ENCODE results near the gene CEP112. TPM values are rescaled to one million over a fixed set of nuclear protein-coding genes. Genes with fewer than 3 reads are reported as not detected.

Gene CEP112
- polyA plus RNA-seq, 3 donors: 7.6 to 20.1 (median 12.7) TPM

DNA sequence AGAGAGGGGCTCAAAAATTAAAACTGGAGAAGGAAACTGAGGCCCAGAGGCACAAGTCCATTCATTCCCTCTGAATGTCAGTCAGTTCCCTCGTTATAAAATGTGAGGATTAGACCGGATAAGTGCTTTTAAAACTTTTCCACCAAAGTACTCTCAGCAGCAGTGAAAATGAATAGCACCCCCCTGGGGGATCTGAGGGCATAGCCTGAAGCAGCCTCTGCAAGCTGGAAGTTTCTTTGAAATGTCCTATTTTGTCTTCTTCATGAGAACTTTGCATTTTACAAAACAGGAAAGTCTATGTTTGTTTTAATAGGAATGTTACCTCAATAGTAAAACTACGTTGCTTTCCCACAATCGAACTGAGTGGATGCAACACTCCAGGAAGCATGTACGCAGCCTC is 273.0 kb downstream of the CEP112 start:
- WGBS, 3 donors: 51 to 71% (median 57%) methylated on average over 5 of the region's 5 CpGs
- no peak overlapping the region for H3K27ac ChIP-seq (ENCODE audit: low read depth, low read length)

DNA sequence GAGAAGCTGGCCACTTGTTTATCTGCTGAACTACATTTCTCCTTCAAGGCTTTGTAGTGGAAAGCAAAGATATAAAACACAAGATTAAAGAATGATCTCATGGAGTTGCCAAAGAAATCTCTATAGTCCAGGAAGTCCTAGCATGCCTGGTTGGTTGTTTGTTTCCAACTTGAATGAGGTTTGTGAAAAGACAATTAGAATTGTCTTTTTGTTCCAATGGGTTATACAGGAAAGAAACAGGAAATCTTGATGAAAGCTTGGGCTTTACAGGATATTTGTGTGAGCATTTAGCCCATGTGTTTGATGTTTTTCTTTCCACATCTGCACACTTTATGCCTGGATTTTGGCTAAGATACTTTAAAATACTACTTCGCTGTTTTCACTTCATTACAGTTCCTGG is 273.4 kb downstream of the CEP112 start:
- WGBS, 3 donors: 45 to 80% (median 57%) methylated on average over 1 of the region's 1 CpG

DNA sequence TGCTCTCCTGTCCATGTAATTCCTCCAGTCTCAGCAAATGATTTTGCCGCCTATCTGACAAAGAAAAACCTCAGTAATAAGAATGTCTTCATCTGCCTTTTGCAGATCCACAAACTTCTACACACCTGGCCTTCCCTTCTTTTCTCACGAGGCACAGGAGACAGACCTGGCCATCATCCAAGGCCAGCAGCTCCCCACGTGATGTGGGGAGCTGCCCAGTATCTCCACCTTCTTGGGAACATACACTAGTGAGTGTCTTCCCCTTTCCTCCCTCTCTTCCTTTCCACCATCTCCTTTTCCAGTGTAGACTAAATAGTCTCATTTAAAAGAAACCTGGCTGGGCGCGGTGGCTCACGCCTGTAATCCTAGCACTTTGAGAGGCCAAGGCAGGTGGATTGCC is 274.4 kb downstream of the CEP112 start:
- 78 to 89% (median 82%) methylated on average over 6 of the region's 6 CpGs for WGBS, 3 donors
- no peak overlapping the region for H3K27ac ChIP-seq (ENCODE audit: low read depth, low read length)

More for the DNA sequence above, 273.4 kb downstream of the CEP112 start:
- no peak overlapping the region for H3K27ac ChIP-seq (ENCODE audit: low read depth, low read length)

DNA sequence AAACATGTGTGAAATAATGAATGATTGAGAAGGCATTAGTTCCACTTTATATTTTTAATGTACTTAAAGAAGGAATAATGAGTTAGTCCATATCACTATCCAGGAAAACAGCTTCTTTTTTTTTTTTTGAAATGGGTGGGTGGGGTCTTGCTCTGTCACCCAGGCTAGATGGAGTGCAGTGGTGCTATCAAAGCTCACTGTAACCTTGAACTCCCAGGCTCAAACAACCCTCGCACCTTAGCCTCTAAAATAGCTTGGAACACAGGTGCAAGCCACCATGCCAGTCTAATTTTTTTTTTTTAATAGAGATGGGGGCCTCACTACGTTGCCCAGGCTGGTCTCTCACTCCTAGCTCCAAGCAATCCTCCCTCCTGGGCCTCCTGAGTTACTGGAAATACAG is 275.5 kb downstream of the CEP112 start:
- 90 to 93% (median 92%) methylated on average over 2 of the region's 2 CpGs for WGBS, 3 donors
- H3K27ac ChIP-seq (ENCODE audit: low read depth, low read length): no peak overlapping the region

DNA sequence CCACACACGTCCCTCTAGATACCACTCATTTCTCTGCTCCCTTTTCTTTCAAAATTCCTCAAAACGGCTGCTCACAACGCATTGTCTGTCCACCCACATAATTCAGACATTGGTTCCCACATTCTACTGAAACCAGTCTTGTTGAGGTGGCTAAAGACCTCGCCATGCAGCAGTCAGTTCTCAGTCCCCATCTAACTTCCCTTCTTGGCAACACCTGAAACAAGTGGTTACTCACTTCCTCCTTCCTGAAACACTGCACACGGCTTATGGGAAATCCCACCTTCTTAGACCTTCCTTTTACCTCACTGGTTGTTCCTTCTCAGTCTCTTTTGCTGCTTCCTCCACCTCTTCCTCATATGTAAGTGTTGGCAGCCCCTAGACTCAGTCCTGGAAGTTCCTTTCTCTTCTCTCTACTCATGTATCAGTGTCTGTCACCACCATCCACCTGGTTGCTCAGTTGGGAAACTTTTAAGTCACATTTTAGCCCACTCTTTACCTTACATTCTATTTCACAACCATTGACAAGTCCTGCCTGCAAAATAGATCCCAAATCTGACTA is 277.1 kb downstream of the CEP112 start:
- WGBS, 3 donors: 73 to 80% (median 77%) methylated on average over 5 of the region's 5 CpGs
- H3K27ac ChIP-seq (ENCODE audit: low read depth, low read length): no peak overlapping the region

- no peak overlapping the region for H3K27ac ChIP-seq (ENCODE audit: low read depth, low read length)
- WGBS, 3 donors: 91 to 94% (median 92%) methylated on average over 4 of the region's 4 CpGs
Measured at GRCh38 chr17:65913326-65913850, 278.5 kb downstream of the CEP112 start.

DNA sequence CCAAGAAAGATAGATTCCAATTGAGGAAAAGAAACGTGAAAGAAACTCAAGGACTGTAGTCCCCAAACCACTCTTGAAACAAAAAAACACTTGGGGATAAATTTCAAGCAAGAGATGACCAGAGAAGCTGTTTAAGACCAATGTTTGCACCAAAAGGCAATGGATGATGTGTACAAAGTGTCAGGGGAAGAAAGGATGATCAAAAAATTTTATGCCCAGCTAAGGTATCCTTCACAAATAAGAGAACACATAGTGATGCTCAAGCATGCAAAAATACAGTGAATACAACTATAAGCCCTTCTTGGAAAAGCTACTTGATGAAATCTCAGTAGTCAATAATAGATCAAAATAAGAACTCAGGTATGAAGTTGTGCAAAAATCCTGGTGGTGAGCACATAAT is 281.1 kb downstream of the CEP112 start:
- WGBS, 3 donors: 88 to 91% (median 89%) methylated on average over 1 of the region's 1 CpG
- no peak overlapping the region for H3K27ac ChIP-seq (ENCODE audit: low read depth, low read length)

- no peak overlapping the region for H3K27ac ChIP-seq (ENCODE audit: low read depth, low read length)
- WGBS, 3 donors: 28 to 87% (median 82%) methylated on average over 11 of the region's 11 CpGs
Measured at GRCh38 chr17:65902831-65903522, 289.0 kb downstream of the CEP112 start.

DNA sequence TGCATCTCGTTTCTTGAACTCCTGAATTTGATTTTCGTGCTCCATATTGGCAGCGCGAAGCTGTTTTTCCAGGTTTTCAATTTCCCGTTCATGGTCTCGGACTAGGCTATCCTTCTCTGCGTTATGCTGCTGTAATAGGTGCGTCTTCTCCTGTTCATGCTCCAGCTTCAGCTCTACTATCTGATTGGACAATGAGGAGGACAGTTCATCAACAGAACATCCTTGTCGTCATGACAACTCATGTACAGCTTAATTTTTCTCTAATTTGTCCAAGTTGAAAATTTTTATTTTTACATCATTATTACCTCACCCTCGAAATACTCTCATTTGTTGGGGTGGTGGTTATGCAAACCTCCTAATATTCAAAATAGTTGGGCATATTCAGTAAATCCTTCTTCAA is 289.8 kb downstream of the CEP112 start:
- 91 to 95% (median 95%) methylated on average over 10 of the region's 10 CpGs for WGBS, 3 donors
- no peak overlapping the region for H3K27ac ChIP-seq (ENCODE audit: low read depth, low read length)

DNA sequence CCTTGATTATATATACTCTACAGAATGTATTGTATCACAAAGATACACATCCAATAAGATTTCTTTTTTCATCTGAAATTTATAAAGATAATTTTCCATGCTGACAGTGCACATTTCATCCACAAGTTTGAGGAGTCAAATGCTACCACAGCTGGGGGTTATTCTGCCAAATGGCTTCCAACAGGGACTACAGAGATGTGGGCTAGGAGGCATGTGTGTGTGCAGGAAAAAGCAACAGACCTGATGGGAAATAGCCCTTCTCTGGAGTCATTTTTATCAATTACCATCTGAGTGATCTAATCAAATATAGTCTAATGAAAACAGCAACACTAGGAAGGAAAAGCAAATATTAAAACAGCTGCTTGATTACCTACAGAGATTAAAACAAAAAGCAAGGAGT is 290.5 kb downstream of the CEP112 start:
- no peak overlapping the region for H3K27ac ChIP-seq (ENCODE audit: low read depth, low read length)

GRCh38 chr17:65900216-65900615 is 291.7 kb downstream of the CEP112 start:
- H3K27ac ChIP-seq (ENCODE audit: low read depth, low read length): no peak overlapping the region
- 92 to 97% (median 95%) methylated on average over 6 of the region's 6 CpGs for WGBS, 3 donors

DNA sequence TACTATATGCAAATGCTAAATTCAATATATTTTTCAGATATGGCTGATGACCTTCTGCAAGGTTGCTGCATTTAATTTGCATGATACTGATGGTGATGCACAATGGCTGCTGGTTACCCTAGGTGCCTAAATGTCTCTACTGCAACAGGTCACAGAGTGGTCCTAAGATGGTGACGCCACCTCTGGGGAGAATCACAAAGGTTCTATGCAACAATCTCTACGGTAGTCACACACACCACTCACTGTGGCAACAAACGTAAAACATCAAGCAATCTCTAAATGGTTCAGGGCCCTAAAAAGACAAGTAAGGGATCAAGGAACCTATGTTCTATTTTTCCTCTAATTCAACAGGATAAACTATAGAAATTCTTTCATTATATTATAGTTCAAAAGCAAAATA is 293.3 kb downstream of the CEP112 start:
- no peak overlapping the region for H3K27ac ChIP-seq (ENCODE audit: low read depth, low read length)
- 96 to 99% (median 97%) methylated on average over 3 of the region's 3 CpGs for WGBS, 3 donors

DNA sequence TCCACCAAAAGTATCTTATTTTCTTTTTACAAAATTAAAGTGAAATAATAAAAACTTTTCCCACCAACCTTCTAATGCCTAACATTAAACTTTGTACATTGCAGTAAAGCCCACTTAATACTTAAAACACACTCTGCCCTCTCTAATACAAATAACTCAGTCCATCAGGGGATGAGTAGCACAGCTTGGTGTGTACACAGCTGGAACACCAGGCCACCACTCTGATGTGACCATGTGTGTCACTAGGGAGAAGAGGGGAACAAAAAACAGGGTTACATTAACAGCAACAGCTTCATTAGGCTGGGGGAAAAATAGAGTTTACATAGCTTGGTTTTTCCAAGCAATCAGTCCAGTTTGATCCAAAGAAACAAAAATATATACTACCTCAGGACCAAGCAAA is 295.0 kb downstream of the CEP112 start:
- no peak overlapping the region for H3K27ac ChIP-seq (ENCODE audit: low read depth, low read length)

DNA sequence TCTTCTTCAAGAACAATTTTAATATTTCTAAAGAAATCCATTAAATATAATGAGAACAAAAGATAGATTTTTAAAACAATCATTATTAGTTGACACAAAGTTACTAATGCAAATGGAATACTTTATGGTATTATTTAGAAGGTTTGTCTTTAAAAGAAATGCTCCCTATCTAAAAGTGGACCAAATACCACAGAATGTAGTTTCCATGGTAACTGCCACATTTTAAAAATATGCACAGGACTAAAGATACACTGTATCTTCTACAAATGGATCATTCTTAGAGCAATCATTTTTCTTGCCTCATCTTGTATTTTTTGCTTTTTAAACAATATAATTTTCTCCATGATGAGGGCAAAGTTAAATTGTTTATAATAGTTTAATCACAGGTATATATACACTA is 296.0 kb downstream of the CEP112 start:
- H3K27ac ChIP-seq (ENCODE audit: low read depth, low read length): no peak overlapping the region

DNA sequence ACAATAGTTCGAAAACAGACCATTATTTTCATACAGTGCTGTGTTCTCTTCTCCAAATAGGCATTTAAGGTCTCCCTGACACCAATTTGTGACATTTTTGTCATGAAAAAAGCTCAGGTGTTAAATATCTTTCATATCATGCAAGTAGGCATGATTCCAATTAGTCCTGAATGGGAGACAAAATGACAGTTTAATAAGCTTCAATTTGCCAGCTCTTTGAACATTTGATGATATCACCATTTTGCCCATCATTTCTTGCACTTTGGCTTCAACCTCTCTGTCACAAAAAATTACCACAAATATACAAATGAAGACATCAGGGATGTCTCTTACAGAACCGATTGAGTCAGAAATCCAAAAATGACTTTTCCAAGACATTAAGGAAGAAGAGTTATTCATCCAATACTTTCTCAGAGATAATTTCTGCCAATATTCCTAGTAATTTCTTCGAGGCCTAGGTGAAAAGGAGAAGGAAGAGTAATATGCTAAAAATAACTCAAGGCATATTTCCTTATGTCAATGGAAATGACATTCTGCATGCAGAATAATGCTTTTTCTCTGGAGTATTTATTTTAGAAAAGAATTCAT is 298.1 kb downstream of the CEP112 start:
- 74 to 95% (median 84%) methylated on average over 3 of the region's 3 CpGs for WGBS, 3 donors
- no peak overlapping the region for H3K27ac ChIP-seq (ENCODE audit: low read depth, low read length)

GRCh38 chr17:65892912-65893377 is 299.0 kb downstream of the CEP112 start:
- H3K27ac ChIP-seq (ENCODE audit: low read depth, low read length): no peak overlapping the region
- 86 to 96% (median 88%) methylated on average over 5 of the region's 5 CpGs for WGBS, 3 donors

GRCh38 chr17:65891231-65891735 is 300.6 kb downstream of the CEP112 start:
- H3K27ac ChIP-seq (ENCODE audit: low read depth, low read length): no peak overlapping the region
- 93 to 97% (median 94%) methylated on average over 7 of the region's 7 CpGs for WGBS, 3 donors

DNA sequence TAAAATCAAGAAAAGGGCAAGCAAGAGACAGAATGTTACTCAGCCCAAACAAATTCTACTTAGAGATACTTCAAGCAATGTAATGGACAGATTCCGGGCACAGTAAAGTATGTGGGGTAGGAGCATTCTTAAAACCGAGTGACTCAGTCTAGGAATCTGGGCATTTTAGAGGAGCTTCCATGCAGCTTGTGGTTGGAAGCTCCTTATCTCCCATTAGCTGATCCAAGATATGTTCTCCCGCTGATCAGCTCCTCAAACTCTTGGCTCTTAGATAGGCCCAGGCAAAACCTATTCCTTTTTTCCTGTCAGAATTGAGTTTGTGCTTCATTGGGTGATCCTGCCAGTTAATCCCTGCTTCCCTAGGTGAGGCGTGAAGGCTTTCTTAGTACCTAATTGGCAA is 303.3 kb downstream of the CEP112 start:
- H3K27ac ChIP-seq (ENCODE audit: low read depth, low read length): no peak overlapping the region
- WGBS, 3 donors: 76 to 80% (median 78%) methylated on average over 4 of the region's 4 CpGs

DNA sequence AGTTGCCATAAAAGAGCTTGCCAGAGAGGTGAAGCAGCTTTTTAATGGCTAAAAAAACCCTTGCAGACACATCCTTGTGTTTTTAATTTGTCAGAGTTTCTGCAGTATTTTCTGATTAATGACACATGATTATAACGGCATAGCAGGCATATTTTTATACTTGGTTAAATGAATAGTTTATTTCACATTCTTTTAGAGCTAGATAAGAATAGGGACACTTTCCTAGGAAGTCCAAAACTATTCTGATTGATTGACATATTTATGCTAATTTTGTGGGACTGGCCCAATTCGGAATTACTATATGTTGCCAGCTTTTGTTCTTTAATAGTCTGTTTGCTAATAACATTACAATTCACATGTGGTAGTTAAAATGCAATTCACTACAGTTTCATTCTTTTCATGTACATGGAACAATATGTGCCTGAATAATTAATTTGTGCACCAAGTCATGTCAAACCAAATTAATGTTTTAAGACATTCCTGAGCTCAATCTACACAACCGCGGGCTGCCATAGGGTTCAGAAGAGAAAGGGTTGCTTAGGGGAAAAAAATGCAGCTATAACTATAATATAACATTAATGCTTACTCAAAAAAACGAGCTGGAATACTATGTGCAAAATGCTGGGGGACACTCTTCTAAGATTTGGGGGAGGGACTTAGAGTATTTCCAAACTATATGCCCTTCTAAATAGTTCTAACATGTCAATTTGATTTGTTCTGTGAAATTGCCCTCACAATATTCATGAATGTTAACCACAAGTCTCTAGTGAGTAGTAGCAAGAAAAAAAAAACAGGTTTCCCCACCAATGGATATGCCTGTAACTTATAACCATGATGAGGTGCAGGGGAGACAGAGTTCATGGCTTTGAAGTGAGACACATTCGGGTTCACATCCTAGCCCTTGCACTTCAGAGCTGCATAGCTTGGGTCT is 305.4 kb downstream of the CEP112 start:
- WGBS, 3 donors: 65 to 68% (median 65%) methylated on average over 6 of the region's 6 CpGs
- H3K27ac ChIP-seq (ENCODE audit: low read depth, low read length): no peak overlapping the region

Data from adipose tissue (tissue), 3 donors.